ENCODE results near the gene BPGM.

DNA sequence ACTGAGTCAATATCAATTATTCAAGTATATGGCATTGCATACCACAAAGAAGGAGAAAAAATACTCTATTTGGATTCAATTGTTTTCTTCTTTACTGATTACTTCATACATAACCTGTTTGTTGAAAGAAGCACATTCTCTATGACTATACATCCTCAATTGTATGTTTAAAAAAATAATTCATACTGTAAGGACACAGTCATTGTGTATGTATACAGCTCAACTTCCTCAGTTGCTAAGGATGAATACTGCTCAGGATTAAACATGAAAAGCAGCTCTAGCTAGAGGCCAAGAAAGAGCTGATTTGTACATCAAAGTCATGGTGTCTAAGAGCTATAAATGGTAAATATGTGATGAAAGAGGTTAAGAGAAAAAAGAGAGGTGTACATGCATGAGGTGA, 15.8 kb upstream of the BPGM start:
- TF ChIP-seq RCOR1 (IDR thresholded peaks at IDR 0.05; ENCODE audit: low read length) (no peak), TEAD4 (IDR thresholded peaks at IDR 0.05; ENCODE audit: borderline replicate concordance, insufficient read depth) (no peak), RAD21 (IDR thresholded peaks at IDR 0.05; ENCODE audit: low read length) (no peak), SMC3 (IDR thresholded peaks at IDR 0.05; ENCODE audit: low read depth, low read length) (no peak)
- TF ChIP-seq, protein P1, sequence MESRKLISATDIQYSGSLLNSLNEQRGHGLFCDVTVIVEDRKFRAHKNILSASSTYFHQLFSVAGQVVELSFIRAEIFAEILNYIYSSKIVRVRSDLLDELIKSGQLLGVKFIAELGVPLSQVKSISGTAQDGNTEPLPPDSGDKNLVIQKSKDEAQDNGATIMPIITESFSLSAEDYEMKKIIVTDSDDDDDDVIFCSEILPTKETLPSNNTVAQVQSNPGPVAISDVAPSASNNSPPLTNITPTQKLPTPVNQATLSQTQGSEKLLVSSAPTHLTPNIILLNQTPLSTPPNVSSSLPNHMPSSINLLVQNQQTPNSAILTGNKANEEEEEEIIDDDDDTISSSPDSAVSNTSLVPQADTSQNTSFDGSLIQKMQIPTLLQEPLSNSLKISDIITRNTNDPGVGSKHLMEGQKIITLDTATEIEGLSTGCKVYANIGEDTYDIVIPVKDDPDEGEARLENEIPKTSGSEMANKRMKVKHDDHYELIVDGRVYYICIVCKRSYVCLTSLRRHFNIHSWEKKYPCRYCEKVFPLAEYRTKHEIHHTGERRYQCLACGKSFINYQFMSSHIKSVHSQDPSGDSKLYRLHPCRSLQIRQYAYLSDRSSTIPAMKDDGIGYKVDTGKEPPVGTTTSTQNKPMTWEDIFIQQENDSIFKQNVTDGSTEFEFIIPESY (IDR thresholded peaks at IDR 0.05; ENCODE audit: borderline replicate concordance, low read depth): no peak
- TF ChIP-seq, protein P2, sequence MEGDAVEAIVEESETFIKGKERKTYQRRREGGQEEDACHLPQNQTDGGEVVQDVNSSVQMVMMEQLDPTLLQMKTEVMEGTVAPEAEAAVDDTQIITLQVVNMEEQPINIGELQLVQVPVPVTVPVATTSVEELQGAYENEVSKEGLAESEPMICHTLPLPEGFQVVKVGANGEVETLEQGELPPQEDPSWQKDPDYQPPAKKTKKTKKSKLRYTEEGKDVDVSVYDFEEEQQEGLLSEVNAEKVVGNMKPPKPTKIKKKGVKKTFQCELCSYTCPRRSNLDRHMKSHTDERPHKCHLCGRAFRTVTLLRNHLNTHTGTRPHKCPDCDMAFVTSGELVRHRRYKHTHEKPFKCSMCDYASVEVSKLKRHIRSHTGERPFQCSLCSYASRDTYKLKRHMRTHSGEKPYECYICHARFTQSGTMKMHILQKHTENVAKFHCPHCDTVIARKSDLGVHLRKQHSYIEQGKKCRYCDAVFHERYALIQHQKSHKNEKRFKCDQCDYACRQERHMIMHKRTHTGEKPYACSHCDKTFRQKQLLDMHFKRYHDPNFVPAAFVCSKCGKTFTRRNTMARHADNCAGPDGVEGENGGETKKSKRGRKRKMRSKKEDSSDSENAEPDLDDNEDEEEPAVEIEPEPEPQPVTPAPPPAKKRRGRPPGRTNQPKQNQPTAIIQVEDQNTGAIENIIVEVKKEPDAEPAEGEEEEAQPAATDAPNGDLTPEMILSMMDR (IDR thresholded peaks at IDR 0.05): no peak
- TF ChIP-seq, protein P3, sequence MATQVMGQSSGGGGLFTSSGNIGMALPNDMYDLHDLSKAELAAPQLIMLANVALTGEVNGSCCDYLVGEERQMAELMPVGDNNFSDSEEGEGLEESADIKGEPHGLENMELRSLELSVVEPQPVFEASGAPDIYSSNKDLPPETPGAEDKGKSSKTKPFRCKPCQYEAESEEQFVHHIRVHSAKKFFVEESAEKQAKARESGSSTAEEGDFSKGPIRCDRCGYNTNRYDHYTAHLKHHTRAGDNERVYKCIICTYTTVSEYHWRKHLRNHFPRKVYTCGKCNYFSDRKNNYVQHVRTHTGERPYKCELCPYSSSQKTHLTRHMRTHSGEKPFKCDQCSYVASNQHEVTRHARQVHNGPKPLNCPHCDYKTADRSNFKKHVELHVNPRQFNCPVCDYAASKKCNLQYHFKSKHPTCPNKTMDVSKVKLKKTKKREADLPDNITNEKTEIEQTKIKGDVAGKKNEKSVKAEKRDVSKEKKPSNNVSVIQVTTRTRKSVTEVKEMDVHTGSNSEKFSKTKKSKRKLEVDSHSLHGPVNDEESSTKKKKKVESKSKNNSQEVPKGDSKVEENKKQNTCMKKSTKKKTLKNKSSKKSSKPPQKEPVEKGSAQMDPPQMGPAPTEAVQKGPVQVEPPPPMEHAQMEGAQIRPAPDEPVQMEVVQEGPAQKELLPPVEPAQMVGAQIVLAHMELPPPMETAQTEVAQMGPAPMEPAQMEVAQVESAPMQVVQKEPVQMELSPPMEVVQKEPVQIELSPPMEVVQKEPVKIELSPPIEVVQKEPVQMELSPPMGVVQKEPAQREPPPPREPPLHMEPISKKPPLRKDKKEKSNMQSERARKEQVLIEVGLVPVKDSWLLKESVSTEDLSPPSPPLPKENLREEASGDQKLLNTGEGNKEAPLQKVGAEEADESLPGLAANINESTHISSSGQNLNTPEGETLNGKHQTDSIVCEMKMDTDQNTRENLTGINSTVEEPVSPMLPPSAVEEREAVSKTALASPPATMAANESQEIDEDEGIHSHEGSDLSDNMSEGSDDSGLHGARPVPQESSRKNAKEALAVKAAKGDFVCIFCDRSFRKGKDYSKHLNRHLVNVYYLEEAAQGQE (IDR thresholded peaks at IDR 0.05; ENCODE audit: low read depth, low read length): no peak

Measured in SK-N-SH (cell line).